ENCODE data around the gene POLR2I. TPM values are rescaled to one million over a fixed set of nuclear protein-coding genes. Genes with fewer than 3 reads are reported as not detected.

The POLR2I gene
- total RNA-seq, 5 donors from 2014 or later (not counting 1 experiment from before 2014, with no cell fraction given) = 27.4 to 54.8 (median 50.7) TPM

DNA sequence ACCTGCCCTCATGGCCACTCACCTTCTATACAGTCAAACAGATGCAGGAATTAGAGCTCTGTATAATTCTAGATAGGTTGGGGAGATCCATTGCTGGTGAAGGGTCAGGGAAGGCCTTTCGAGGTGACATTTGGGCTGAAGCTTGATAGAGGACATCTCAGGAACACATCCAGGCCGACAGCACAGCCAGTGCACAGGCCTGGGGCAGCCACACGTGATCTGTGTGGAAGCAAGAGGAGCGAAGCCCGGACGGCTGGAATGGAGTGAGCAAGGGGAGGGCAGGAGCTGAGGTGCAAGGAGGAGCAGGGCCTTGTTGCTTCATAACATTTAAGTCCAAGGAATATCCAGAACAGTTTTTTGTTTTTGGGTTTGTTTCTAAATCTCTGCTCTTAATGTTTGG is 8.2 kb downstream of the POLR2I start:
- no peaks in the 10 kb centered on the region for H3K9me3 Mint-ChIP-seq
- Histone ChIP-seq H3K36me3 (ENCODE audit: control insufficient read depth in 2 of 2, extremely low read depth in 1 of 2, insufficient read depth in 1 of 2, low read length in 1 of 2) (peaks cover 8 to 12% of the 10 kb centered on the region in 2 donors), H3K4me3 (ENCODE audit: control insufficient read depth in 1 of 2, extremely low read depth in 1 of 2, low read length in 1 of 2) (no peak overlapping the region), H3K9me3 (no peaks in the 10 kb centered on the region), H3K4me1 (ENCODE audit: control insufficient read depth in 1 of 2, extremely low read depth in 1 of 2, insufficient read depth in 2 of 2, low read length in 2 of 2) (no peaks in the 10 kb centered on the region), H3K27ac (ENCODE audit: low read length) (no peak overlapping the region), H3K27me3 (replicated peaks in 1 of 2; ENCODE audit: control insufficient read depth in 2 of 2, extremely low read depth in 1 of 2, insufficient read depth in 2 of 2, low read length in 1 of 2) (no peaks in the 10 kb centered on the region)
- H3K4me1 Mint-ChIP-seq = no peaks in the 10 kb centered on the region
- no peak overlapping the region for H3K27ac Mint-ChIP-seq
- H3K4me3 Mint-ChIP-seq = no peak overlapping the region
- H3K36me3 Mint-ChIP-seq = peaks cover 4% of the 10 kb centered on the region
- H3K27me3 Mint-ChIP-seq = no peaks in the 10 kb centered on the region
- ATAC-seq (replicated peaks in 1 of 4) (no peak), DNase-seq (no peak)
- CTCF ChIA-PET = no interaction called here
- 98% methylated on average over 6 of the region's 6 CpGs for WGBS (ENCODE audit: insufficient coverage)
- POLR2A ChIA-PET = no interaction called here

GRCh38 chr19:36103842-36104552 is 10.7 kb downstream of the POLR2I start:
- Mint-ChIP-seq H3K27me3 (no peaks in the 10 kb centered on the region), H3K36me3 (peaks cover 2% of the 10 kb centered on the region), H3K27ac (no peak overlapping the region), H3K4me3 (no peak overlapping the region), H3K9me3 (no peaks in the 10 kb centered on the region), H3K4me1 (no peaks in the 10 kb centered on the region)
- Histone ChIP-seq H3K36me3 (ENCODE audit: control insufficient read depth in 2 of 2, extremely low read depth in 1 of 2, insufficient read depth in 1 of 2, low read length in 1 of 2) (peaks cover 4 to 13% of the 10 kb centered on the region in 2 donors), H3K9me3 (no peaks in the 10 kb centered on the region), H3K4me1 (ENCODE audit: control insufficient read depth in 1 of 2, extremely low read depth in 1 of 2, insufficient read depth in 2 of 2, low read length in 2 of 2) (no peaks in the 10 kb centered on the region), H3K4me3 (ENCODE audit: control insufficient read depth in 1 of 2, extremely low read depth in 1 of 2, low read length in 1 of 2) (no peak overlapping the region), H3K27me3 (replicated peaks in 1 of 2; ENCODE audit: control insufficient read depth in 2 of 2, extremely low read depth in 1 of 2, insufficient read depth in 2 of 2, low read length in 1 of 2) (no peaks in the 10 kb centered on the region), H3K27ac (ENCODE audit: low read length) (no peak overlapping the region)
- WGBS (ENCODE audit: insufficient coverage) = 97% methylated on average over 9 of the region's 12 CpGs
- ChIA-PET POLR2A (no interaction called here), CTCF (no interaction called here)
- ATAC-seq (replicated peaks in 1 of 4) (no peak), DNase-seq (no peak)

DNA sequence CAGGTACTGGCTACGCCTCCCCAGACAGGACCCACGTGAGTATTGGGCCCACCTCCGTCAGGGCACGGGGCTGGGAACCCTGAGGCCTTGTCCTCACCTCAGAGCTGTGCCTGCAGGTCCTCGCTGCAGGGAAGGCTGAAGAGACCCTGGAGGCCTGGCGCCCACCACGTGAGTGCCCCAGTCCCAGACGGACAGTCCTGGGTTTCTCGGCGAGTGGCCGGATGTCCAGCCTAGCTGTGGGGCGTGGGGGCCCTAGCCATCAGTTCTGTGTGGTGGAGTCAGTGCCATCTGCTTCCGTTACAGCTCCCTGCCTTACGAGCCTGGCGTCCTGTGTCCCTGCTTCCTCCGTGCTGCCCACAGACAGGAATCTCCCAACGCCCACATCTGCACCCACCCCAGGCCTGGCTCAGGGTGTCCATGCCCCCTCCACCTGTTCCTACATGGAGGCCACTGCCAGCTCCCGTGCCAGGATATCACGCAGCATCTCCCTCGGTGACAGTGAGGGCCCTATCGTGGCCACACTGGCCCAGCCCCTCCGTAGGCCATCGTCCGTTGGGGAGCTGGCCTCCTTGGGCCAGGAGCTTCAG is 11.5 kb downstream of the POLR2I start:
- no peak for DNase-seq
- no peaks in the 10 kb centered on the region for H3K4me1 Mint-ChIP-seq
- H3K9me3 Mint-ChIP-seq = no peaks in the 10 kb centered on the region
- no peak overlapping the region for H3K4me3 Mint-ChIP-seq
- ChIA-PET CTCF (interaction anchor here in 1 of 2 donors (0.5 to 0.6 kb wide), 2 partner anchors 47 to 49 kb away, joined by 3 to 10 read pairs; no protein-coding TSS in a partner anchor), POLR2A (no interaction called here)
- Histone ChIP-seq H3K9me3 (no peaks in the 10 kb centered on the region), H3K4me3 (ENCODE audit: control insufficient read depth in 1 of 2, extremely low read depth in 1 of 2, low read length in 1 of 2) (no peak overlapping the region), H3K27ac (ENCODE audit: low read length) (no peak overlapping the region), H3K27me3 (replicated peaks in 1 of 2; ENCODE audit: control insufficient read depth in 2 of 2, extremely low read depth in 1 of 2, insufficient read depth in 2 of 2, low read length in 1 of 2) (no peaks in the 10 kb centered on the region), H3K36me3 (ENCODE audit: control insufficient read depth in 2 of 2, extremely low read depth in 1 of 2, insufficient read depth in 1 of 2, low read length in 1 of 2) (peaks cover 4 to 13% of the 10 kb centered on the region in 2 donors), H3K4me1 (ENCODE audit: control insufficient read depth in 1 of 2, extremely low read depth in 1 of 2, insufficient read depth in 2 of 2, low read length in 2 of 2) (no peaks in the 10 kb centered on the region)
- 97% methylated on average over 24 of the region's 24 CpGs for WGBS (ENCODE audit: insufficient coverage)
- no peak overlapping the region for H3K27ac Mint-ChIP-seq
- ATAC-seq (replicated peaks in 1 of 4) = no peak
- peaks cover 2% of the 10 kb centered on the region for H3K36me3 Mint-ChIP-seq
- no peaks in the 10 kb centered on the region for H3K27me3 Mint-ChIP-seq

GRCh38 chr19:36101550-36102327 is 12.9 kb downstream of the POLR2I start:
- ChIA-PET POLR2A (no interaction called here), CTCF (no interaction called here)
- Mint-ChIP-seq H3K27ac (no peak overlapping the region), H3K4me1 (no peaks in the 10 kb centered on the region), H3K27me3 (no peaks in the 10 kb centered on the region), H3K4me3 (no peak overlapping the region), H3K9me3 (no peaks in the 10 kb centered on the region), H3K36me3 (peaks cover 2% of the 10 kb centered on the region)
- Histone ChIP-seq H3K4me3 (ENCODE audit: control insufficient read depth in 1 of 2, extremely low read depth in 1 of 2, low read length in 1 of 2) (no peak overlapping the region), H3K36me3 (ENCODE audit: control insufficient read depth in 2 of 2, extremely low read depth in 1 of 2, insufficient read depth in 1 of 2, low read length in 1 of 2) (peaks cover 4 to 13% of the 10 kb centered on the region in 2 donors), H3K27me3 (replicated peaks in 1 of 2; ENCODE audit: control insufficient read depth in 2 of 2, extremely low read depth in 1 of 2, insufficient read depth in 2 of 2, low read length in 1 of 2) (no peaks in the 10 kb centered on the region), H3K9me3 (no peaks in the 10 kb centered on the region), H3K4me1 (ENCODE audit: control insufficient read depth in 1 of 2, extremely low read depth in 1 of 2, insufficient read depth in 2 of 2, low read length in 2 of 2) (no peaks in the 10 kb centered on the region), H3K27ac (ENCODE audit: low read length) (no peak overlapping the region)
- ATAC-seq (replicated peaks in 1 of 4) = no peak
- WGBS (ENCODE audit: insufficient coverage) = 97% methylated on average over 26 of the region's 27 CpGs
- DNase-seq = no peak

DNA sequence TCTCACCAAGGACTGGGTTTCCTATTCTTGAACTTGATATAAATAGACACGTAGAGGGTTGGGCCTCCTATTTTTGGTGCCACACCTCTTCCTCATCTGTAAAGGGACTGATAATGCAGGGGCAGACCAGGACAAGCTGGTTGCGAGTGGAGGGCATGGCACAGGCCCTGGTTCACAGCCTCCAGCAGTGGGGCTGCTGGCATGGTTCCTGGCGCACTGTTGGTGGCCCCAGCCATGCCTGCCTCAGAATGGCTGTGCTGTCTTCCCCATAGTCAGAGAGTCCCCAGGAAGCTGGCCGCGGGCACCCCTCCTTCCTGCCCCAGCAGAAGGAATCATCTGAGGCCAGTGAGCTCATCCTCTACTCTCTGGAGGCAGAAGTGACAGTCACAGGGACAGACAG is 14.2 kb downstream of the POLR2I start:
- Mint-ChIP-seq H3K36me3 (no peaks in the 10 kb centered on the region), H3K9me3 (no peaks in the 10 kb centered on the region), H3K4me3 (no peak overlapping the region), H3K4me1 (no peaks in the 10 kb centered on the region), H3K27ac (no peak overlapping the region), H3K27me3 (no peaks in the 10 kb centered on the region)
- peaks cover 4 to 13% of the 10 kb centered on the region in 2 donors for H3K36me3 ChIP-seq (ENCODE audit: control insufficient read depth in 2 of 2, extremely low read depth in 1 of 2, insufficient read depth in 1 of 2, low read length in 1 of 2)
- DNase-seq (no peak), ATAC-seq (replicated peaks in 1 of 4) (no peak)
- H3K27me3 ChIP-seq (replicated peaks in 1 of 2; ENCODE audit: control insufficient read depth in 2 of 2, extremely low read depth in 1 of 2, insufficient read depth in 2 of 2, low read length in 1 of 2) = no peaks in the 10 kb centered on the region
- ChIA-PET CTCF (interaction anchor here in 1 of 2 donors (0.5 kb wide), 1 partner anchor 47 kb away, joined by 3 read pairs; no protein-coding TSS in a partner anchor), POLR2A (no interaction called here)
- H3K4me1 ChIP-seq (ENCODE audit: control insufficient read depth in 1 of 2, extremely low read depth in 1 of 2, insufficient read depth in 2 of 2, low read length in 2 of 2) = no peaks in the 10 kb centered on the region
- H3K27ac ChIP-seq (ENCODE audit: low read length) = no peak overlapping the region
- H3K9me3 ChIP-seq = no peaks in the 10 kb centered on the region
- whole genome bisulfite sequencing (ENCODE audit: insufficient coverage) = 96% methylated on average over 4 of the region's 5 CpGs
- H3K4me3 ChIP-seq (ENCODE audit: control insufficient read depth in 1 of 2, extremely low read depth in 1 of 2, low read length in 1 of 2) = no peak overlapping the region

DNA sequence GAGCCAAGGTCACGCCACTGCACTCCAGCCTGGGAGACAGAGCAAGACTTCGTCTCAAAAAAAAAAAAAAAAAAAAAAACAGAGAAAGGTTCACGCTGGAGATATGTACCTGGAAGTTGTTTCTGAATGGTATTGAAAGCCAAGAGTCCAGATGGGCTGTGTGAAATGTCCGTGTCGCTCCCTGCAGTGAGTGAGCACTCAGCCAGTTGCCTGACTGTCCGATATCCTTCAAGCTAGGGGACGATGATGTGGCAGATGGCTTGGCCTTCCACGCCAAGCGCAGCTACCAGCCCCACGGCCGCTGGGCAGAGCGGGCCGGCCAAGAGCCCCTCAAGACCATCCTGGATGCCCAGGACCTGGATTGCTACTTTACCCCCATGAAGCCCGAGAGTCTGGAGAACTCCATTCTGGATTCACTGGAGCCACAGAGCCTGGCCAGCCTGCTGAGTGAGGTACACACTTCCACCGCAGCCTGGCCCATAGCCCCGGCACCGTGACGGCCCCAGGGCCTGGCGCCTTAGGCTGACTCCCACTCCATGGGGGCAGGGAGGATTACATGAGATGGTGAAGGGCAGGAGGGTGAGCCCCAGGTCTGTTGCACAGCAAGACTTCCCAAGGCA is 15.4 kb downstream of the POLR2I start:
- CTCF ChIA-PET = interaction anchor here in 1 of 2 donors (0.7 kb wide), 1 partner anchor 847 kb away, joined by 9 read pairs; no protein-coding TSS in a partner anchor
- no peak overlapping the region for H3K27ac Mint-ChIP-seq

More for the DNA sequence above, 15.4 kb downstream of the POLR2I start:
- Histone ChIP-seq H3K36me3 (ENCODE audit: control insufficient read depth in 2 of 2, extremely low read depth in 1 of 2, insufficient read depth in 1 of 2, low read length in 1 of 2) (peaks cover 4 to 13% of the 10 kb centered on the region in 2 donors), H3K27ac (ENCODE audit: low read length) (no peak overlapping the region), H3K4me3 (ENCODE audit: control insufficient read depth in 1 of 2, extremely low read depth in 1 of 2, low read length in 1 of 2) (no peak overlapping the region), H3K9me3 (no peaks in the 10 kb centered on the region), H3K4me1 (ENCODE audit: control insufficient read depth in 1 of 2, extremely low read depth in 1 of 2, insufficient read depth in 2 of 2, low read length in 2 of 2) (no peaks in the 10 kb centered on the region), H3K27me3 (replicated peaks in 1 of 2; ENCODE audit: control insufficient read depth in 2 of 2, extremely low read depth in 1 of 2, insufficient read depth in 2 of 2, low read length in 1 of 2) (no peaks in the 10 kb centered on the region)
- ATAC-seq (replicated peaks in 1 of 4) = no peak
- Mint-ChIP-seq H3K4me1 (no peaks in the 10 kb centered on the region), H3K9me3 (no peaks in the 10 kb centered on the region), H3K4me3 (no peak overlapping the region), H3K36me3 (no peaks in the 10 kb centered on the region), H3K27me3 (no peaks in the 10 kb centered on the region)
- no peak for DNase-seq
- 97% methylated on average over 17 of the region's 19 CpGs for WGBS (ENCODE audit: insufficient coverage)
- POLR2A ChIA-PET = no interaction called here

All from T-cell (primary cell).